ENCODE results near the gene TRAPPC10. TPM values are rescaled to one million over a fixed set of nuclear protein-coding genes. Genes with fewer than 3 reads are reported as not detected.

TRAPPC10 gene
- total and polyA plus RNA-seq, 5 donors from 2014 or later = 13.5 to 132 (median 17.9) TPM

DNA sequence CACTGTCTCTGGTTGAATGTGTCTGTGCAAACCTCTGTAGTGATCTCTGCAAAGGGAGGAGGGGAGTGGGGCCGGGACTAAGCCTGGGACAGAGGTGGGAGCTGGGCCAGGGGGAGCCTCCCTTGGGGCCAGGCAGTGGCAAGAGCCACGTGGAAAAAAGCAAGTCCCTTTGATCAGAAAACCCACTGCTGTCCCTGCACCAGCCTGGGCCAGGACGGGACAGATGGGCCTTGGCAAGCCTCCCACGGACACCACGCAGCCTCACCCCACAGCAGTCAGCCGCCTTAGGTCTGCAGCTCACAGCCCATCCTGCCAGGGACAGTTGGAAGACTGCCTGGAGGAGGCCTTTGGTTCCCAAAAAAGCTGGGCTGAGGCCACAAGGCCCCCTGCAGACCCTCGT lies 11.7 kb upstream of the TRAPPC10 start:
- no peaks in the 10 kb centered on the region for H3K9me3 ChIP-seq (ENCODE audit: control insufficient read depth in 2 of 2, low read length in 2 of 2)
- H3K27ac ChIP-seq (ENCODE audit: insufficient read depth, low read length, poor library complexity, severe bottlenecking) = no peak overlapping the region
- no peak for ATAC-seq (ENCODE audit: low read depth in 2 of 2)
- H3K4me3 Mint-ChIP-seq = no peak overlapping the region
- H3K9me3 Mint-ChIP-seq = no peaks in the 10 kb centered on the region
- no peak overlapping the region for H3K4me3 ChIP-seq (ENCODE audit: low read depth, low read length)
- no peaks in the 10 kb centered on the region for H3K36me3 ChIP-seq (ENCODE audit: control insufficient read depth, insufficient read depth, low read length)
- no peaks in the 10 kb centered on the region for H3K27me3 ChIP-seq (ENCODE audit: control insufficient read depth, insufficient read depth, low read length)
- no peak for DNase-seq
- peaks cover 0 to 2% (median 0%) of the 10 kb centered on the region in 4 donors for H3K4me1 Mint-ChIP-seq
- H3K36me3 Mint-ChIP-seq = no peaks in the 10 kb centered on the region
- H3K4me1 ChIP-seq (ENCODE audit: control insufficient read depth, insufficient read depth, low read length, poor library complexity, severe bottlenecking) = no peaks in the 10 kb centered on the region
- no peaks in the 10 kb centered on the region for H3K27me3 Mint-ChIP-seq
- H3K27ac Mint-ChIP-seq = no peak overlapping the region

GRCh38 chr21:44002511-44002910 lies 9.6 kb upstream of the TRAPPC10 start:
- Histone ChIP-seq H3K36me3 (ENCODE audit: control insufficient read depth, insufficient read depth, low read length) (no peaks in the 10 kb centered on the region), H3K4me3 (ENCODE audit: low read depth, low read length) (no peak overlapping the region), H3K4me1 (ENCODE audit: control insufficient read depth, insufficient read depth, low read length, poor library complexity, severe bottlenecking) (no peaks in the 10 kb centered on the region), H3K9me3 (ENCODE audit: control insufficient read depth in 2 of 2, low read length in 2 of 2) (no peaks in the 10 kb centered on the region), H3K27me3 (ENCODE audit: control insufficient read depth, insufficient read depth, low read length) (no peaks in the 10 kb centered on the region), H3K27ac (ENCODE audit: insufficient read depth, low read length, poor library complexity, severe bottlenecking) (no peak overlapping the region)
- Mint-ChIP-seq H3K9me3 (no peaks in the 10 kb centered on the region), H3K27me3 (no peaks in the 10 kb centered on the region), H3K4me3 (no peak overlapping the region), H3K27ac (no peak overlapping the region), H3K4me1 (no peaks in the 10 kb centered on the region), H3K36me3 (no peaks in the 10 kb centered on the region)
- DNase-seq (no peak), ATAC-seq (ENCODE audit: low read depth in 2 of 2) (no peak)

GRCh38 chr21:44003307-44003966 lies 8.7 kb upstream of the TRAPPC10 start:
- H3K27ac ChIP-seq (ENCODE audit: insufficient read depth, low read length, poor library complexity, severe bottlenecking) = no peak overlapping the region
- H3K4me3 ChIP-seq (ENCODE audit: low read depth, low read length) = no peak overlapping the region
- H3K4me3 Mint-ChIP-seq = no peak overlapping the region
- no peaks in the 10 kb centered on the region for H3K36me3 ChIP-seq (ENCODE audit: control insufficient read depth, insufficient read depth, low read length)
- no peaks in the 10 kb centered on the region for H3K9me3 ChIP-seq (ENCODE audit: control insufficient read depth in 2 of 2, low read length in 2 of 2)
- H3K27me3 ChIP-seq (ENCODE audit: control insufficient read depth, insufficient read depth, low read length) = no peaks in the 10 kb centered on the region
- peaks cover 2% of the 10 kb centered on the region for H3K36me3 Mint-ChIP-seq
- H3K27me3 Mint-ChIP-seq = no peaks in the 10 kb centered on the region
- no peaks in the 10 kb centered on the region for H3K9me3 Mint-ChIP-seq
- H3K27ac Mint-ChIP-seq = no peak overlapping the region
- no peaks in the 10 kb centered on the region for H3K4me1 ChIP-seq (ENCODE audit: control insufficient read depth, insufficient read depth, low read length, poor library complexity, severe bottlenecking)
- DNase-seq (no peak), ATAC-seq (ENCODE audit: low read depth in 2 of 2) (no peak)
- H3K4me1 Mint-ChIP-seq = no peaks in the 10 kb centered on the region

DNA sequence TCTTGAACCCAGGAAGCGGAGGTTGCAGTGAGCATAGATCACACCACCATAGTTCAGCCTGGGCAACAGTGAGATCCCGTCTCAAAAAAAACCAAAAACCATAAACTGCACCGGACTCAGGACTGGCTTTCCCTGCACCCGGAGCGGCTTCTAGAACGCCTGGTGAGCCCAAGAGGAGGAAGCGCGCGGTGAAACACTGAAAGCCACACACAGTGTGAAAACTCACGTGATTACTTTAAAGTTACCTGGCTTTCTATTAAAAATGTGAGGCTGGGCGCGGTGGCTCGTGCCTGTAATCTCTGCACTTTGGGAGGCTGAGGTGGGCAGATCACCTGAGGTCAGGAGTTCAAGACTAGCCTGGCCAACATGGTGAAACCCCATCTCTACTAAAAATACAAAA lies 7.0 kb upstream of the TRAPPC10 start:
- peaks cover 0 to 1% (median under 1%) of the 10 kb centered on the region in 4 donors for H3K4me1 Mint-ChIP-seq
- H3K4me3 Mint-ChIP-seq = no peak overlapping the region
- Histone ChIP-seq H3K4me1 (ENCODE audit: control insufficient read depth, insufficient read depth, low read length, poor library complexity, severe bottlenecking) (no peaks in the 10 kb centered on the region), H3K9me3 (ENCODE audit: control insufficient read depth in 2 of 2, low read length in 2 of 2) (no peaks in the 10 kb centered on the region), H3K27ac (ENCODE audit: insufficient read depth, low read length, poor library complexity, severe bottlenecking) (no peak overlapping the region), H3K4me3 (ENCODE audit: low read depth, low read length) (no peak overlapping the region), H3K36me3 (ENCODE audit: control insufficient read depth, insufficient read depth, low read length) (no peaks in the 10 kb centered on the region), H3K27me3 (ENCODE audit: control insufficient read depth, insufficient read depth, low read length) (no peaks in the 10 kb centered on the region)
- ATAC-seq (ENCODE audit: low read depth in 2 of 2) (no peak), DNase-seq (no peak)
- no peak overlapping the region for H3K27ac Mint-ChIP-seq
- H3K27me3 Mint-ChIP-seq = no peaks in the 10 kb centered on the region
- H3K9me3 Mint-ChIP-seq = no peaks in the 10 kb centered on the region
- H3K36me3 Mint-ChIP-seq = peaks cover 3% of the 10 kb centered on the region

DNA sequence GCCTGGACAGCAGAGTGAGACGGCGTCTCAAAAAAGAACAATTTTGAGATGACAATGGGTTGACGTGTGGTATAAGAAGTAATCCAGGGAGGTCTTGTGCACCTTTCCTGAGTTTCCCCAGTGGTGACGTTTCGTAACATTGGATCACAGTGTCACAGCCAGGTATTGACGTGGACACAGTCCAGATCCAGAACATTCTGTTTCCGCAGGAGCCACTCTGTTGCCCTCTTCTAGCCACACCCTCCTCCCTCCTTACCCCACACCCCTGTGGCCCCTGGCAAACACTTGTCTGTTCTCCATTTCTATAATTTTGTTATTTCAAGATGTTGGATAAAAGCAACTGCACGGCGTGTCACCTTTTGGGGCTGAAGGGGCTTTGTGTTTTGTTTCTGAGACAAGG lies 6.5 kb upstream of the TRAPPC10 start:
- no peaks in the 10 kb centered on the region for H3K27me3 Mint-ChIP-seq
- H3K4me3 ChIP-seq (ENCODE audit: low read depth, low read length) = no peak overlapping the region
- H3K27ac Mint-ChIP-seq = peak overlapping the region in 1 of 3 donors; percentile 20
- peaks cover 0 to 6% (median 2%) of the 10 kb centered on the region in 4 donors for H3K4me1 Mint-ChIP-seq
- H3K9me3 ChIP-seq (ENCODE audit: control insufficient read depth in 2 of 2, low read length in 2 of 2) = no peaks in the 10 kb centered on the region
- H3K27ac ChIP-seq (ENCODE audit: insufficient read depth, low read length, poor library complexity, severe bottlenecking) = no peak overlapping the region
- no peaks in the 10 kb centered on the region for H3K4me1 ChIP-seq (ENCODE audit: control insufficient read depth, insufficient read depth, low read length, poor library complexity, severe bottlenecking)
- ATAC-seq (ENCODE audit: low read depth in 2 of 2) (no peak), DNase-seq (no peak)
- H3K36me3 Mint-ChIP-seq = peaks cover 3% of the 10 kb centered on the region
- H3K27me3 ChIP-seq (ENCODE audit: control insufficient read depth, insufficient read depth, low read length) = no peaks in the 10 kb centered on the region
- peak overlapping the region in 1 of 4 donors; percentile 44 for H3K4me3 Mint-ChIP-seq
- H3K36me3 ChIP-seq (ENCODE audit: control insufficient read depth, insufficient read depth, low read length) = no peaks in the 10 kb centered on the region
- no peaks in the 10 kb centered on the region for H3K9me3 Mint-ChIP-seq

DNA sequence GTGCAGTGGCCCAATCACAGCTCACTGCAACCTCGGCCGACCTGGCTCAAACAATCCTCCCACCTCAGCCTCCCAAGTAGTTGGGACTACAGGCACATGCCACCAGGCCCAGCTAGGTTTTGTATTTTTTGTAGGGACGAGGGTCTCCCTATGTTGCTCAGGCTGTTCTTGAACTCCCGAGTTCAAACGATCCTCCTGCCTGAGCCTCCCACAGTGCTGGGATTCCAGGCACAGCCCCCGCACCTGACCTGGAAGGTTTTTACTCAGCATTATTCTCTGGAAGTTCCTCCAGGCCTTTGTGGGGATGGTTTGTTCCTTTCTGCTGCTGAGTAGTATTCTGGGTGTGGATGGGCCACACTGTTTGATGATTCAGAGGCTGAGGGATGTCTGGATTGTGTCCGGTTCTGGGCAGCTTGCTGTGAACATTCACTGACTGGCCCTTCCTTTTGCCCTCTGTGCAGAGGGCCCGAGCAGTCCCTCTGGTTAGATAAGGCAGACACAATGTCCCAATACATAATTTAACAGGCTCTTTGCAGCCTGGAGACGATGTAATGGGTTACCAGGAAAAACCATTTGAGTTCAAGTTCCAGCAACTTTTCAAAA lies 6.0 kb upstream of the TRAPPC10 start:
- H3K4me3 Mint-ChIP-seq = peak overlapping the region in 2 of 4 donors; percentile 15 to 38

DNA sequence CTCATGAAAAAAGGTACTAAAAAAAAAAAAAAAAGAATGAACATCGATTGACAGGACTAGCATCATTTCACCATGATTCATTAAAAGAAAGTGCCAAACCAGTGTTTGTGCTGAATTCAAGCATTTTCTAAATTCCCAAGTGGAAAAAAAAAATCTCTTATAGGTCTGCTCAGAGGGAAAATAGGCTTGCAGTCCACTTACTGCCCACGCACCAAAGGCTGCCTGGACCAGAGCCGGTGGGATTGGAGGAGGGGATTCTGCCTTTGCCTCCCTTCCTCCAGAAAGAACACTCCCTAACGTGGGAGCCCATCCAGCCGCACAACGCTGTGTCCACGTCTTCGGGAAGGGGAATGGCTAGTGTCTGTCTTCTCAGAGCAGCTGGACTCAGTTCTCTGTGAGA lies 5.5 kb upstream of the TRAPPC10 start:
- H3K4me3 Mint-ChIP-seq = peak overlapping the region in 2 of 4 donors; percentile 15 to 38
- peak overlapping the region in 1 of 3 donors; percentile 65 for H3K27ac Mint-ChIP-seq
- no peaks in the 10 kb centered on the region for H3K9me3 Mint-ChIP-seq

More for the DNA sequence above, 6.0 kb upstream of the TRAPPC10 start:
- DNase-seq (no peak), ATAC-seq (ENCODE audit: low read depth in 2 of 2) (no peak)
- H3K4me1 Mint-ChIP-seq = peaks cover 0 to 10% (median 6%) of the 10 kb centered on the region in 4 donors
- H3K4me1 ChIP-seq (ENCODE audit: control insufficient read depth, insufficient read depth, low read length, poor library complexity, severe bottlenecking) = peaks cover 4% of the 10 kb centered on the region
- no peaks in the 10 kb centered on the region for H3K36me3 ChIP-seq (ENCODE audit: control insufficient read depth, insufficient read depth, low read length)
- no peaks in the 10 kb centered on the region for H3K27me3 ChIP-seq (ENCODE audit: control insufficient read depth, insufficient read depth, low read length)
- H3K27me3 Mint-ChIP-seq = no peaks in the 10 kb centered on the region
- H3K36me3 Mint-ChIP-seq = peaks cover 3% of the 10 kb centered on the region
- no peaks in the 10 kb centered on the region for H3K9me3 Mint-ChIP-seq
- no peak overlapping the region for H3K4me3 ChIP-seq (ENCODE audit: low read depth, low read length)
- no peaks in the 10 kb centered on the region for H3K9me3 ChIP-seq (ENCODE audit: control insufficient read depth in 2 of 2, low read length in 2 of 2)
- H3K27ac ChIP-seq (ENCODE audit: insufficient read depth, low read length, poor library complexity, severe bottlenecking) = no peak overlapping the region
- peak overlapping the region in 2 of 3 donors; percentile 20 to 65 for H3K27ac Mint-ChIP-seq

DNA sequence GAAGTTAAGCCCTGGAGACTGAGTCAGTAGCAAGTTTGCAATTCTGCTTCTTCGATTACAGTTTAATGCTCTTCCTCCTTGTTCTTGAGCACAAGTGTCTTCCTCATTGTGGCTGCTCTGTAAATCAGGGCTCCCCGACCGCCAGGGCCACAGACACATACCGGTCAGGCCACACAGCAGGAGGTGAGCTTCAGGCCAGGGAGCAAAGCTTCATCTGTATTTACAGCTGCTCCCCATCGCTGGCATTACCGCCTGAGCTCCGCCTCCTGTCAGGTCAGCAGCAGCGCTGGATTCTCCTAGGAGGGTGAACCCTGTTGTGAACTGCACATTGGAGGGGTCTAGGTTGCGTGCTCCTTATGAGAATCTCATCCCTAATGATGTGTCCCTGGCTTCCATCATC lies 1.7 kb upstream of the TRAPPC10 start:
- Histone ChIP-seq H3K9me3 (ENCODE audit: control insufficient read depth in 2 of 2, low read length in 2 of 2) (no peaks in the 10 kb centered on the region), H3K27ac (ENCODE audit: insufficient read depth, low read length, poor library complexity, severe bottlenecking) (no peak overlapping the region), H3K27me3 (ENCODE audit: control insufficient read depth, insufficient read depth, low read length) (no peaks in the 10 kb centered on the region), H3K4me3 (ENCODE audit: low read depth, low read length) (no peak overlapping the region), H3K36me3 (ENCODE audit: control insufficient read depth, insufficient read depth, low read length) (no peaks in the 10 kb centered on the region), H3K4me1 (ENCODE audit: control insufficient read depth, insufficient read depth, low read length, poor library complexity, severe bottlenecking) (peaks cover 38% of the 10 kb centered on the region)
- Mint-ChIP-seq H3K36me3 (peaks cover 3% of the 10 kb centered on the region), H3K27ac (peak overlapping the region in 2 of 3 donors; percentile 53 to 75), H3K4me3 (peak overlapping the region; percentile 33 to 92 (median 63)), H3K27me3 (no peaks in the 10 kb centered on the region), H3K4me1 (peaks cover 18 to 36% (median 30%) of the 10 kb centered on the region in 4 donors), H3K9me3 (no peaks in the 10 kb centered on the region)
- DNase-seq (no peak), ATAC-seq (ENCODE audit: low read depth in 2 of 2) (no peak)

More for the DNA sequence above, 5.5 kb upstream of the TRAPPC10 start:
- no peak for DNase-seq
- no peak overlapping the region for H3K4me3 ChIP-seq (ENCODE audit: low read depth, low read length)
- H3K36me3 ChIP-seq (ENCODE audit: control insufficient read depth, insufficient read depth, low read length) = no peaks in the 10 kb centered on the region
- Mint-ChIP-seq H3K36me3 (peaks cover 3% of the 10 kb centered on the region), H3K4me1 (peaks cover 0 to 13% (median 8%) of the 10 kb centered on the region in 4 donors), H3K27me3 (no peaks in the 10 kb centered on the region)
- no peak for ATAC-seq (ENCODE audit: low read depth in 2 of 2)
- H3K27ac ChIP-seq (ENCODE audit: insufficient read depth, low read length, poor library complexity, severe bottlenecking) = no peak overlapping the region
- H3K4me1 ChIP-seq (ENCODE audit: control insufficient read depth, insufficient read depth, low read length, poor library complexity, severe bottlenecking) = peaks cover 9% of the 10 kb centered on the region
- no peaks in the 10 kb centered on the region for H3K9me3 ChIP-seq (ENCODE audit: control insufficient read depth in 2 of 2, low read length in 2 of 2)
- H3K27me3 ChIP-seq (ENCODE audit: control insufficient read depth, insufficient read depth, low read length) = no peaks in the 10 kb centered on the region
